Cardiac fibroblast (primary cell): ENCODE measurements around the gene GNMT.

Source experiments
- DNase-seq, 2 donors: peaks; one replicate each; pipeline versions ENCODE4 v3.0.0 to v3.0.0-alpha.2; 2010; ENCODE audit warnings: low read depth in 2 of 2
- H3K4me3 ChIP-seq, 2 donors: replicated peaks in 1 of 2; 1 replicate in 1 of 2; 2 replicates in 1 of 2; pipeline ENCODE4 v1.5.1; 2011; ENCODE audit warnings: low read depth in 2 of 2, low read length in 2 of 2, mild to moderate bottlenecking in 2 of 2, moderate library complexity in 1 of 2
- CTCF ChIP-seq: IDR thresholded peaks from one replicate; pipeline ENCODE4 v1.5.1; 2011; ENCODE audit warnings: low read depth, mild to moderate bottlenecking, low read length, inconsistent platforms

GNMT gene

GRCh38 chr6:42961020-42961470 lies 491 bp downstream of the GNMT start:
- H3K4me3 ChIP-seq = peak overlapping the region; percentile 44 to 47
- no peak for DNase-seq
- TF ChIP-seq CTCF = no peak

- DNase-seq = no peak
- H3K4me3 ChIP-seq = no peak overlapping the region
- TF ChIP-seq CTCF = no peak
Observed at GRCh38 chr6:42962096-42962495, 1.5 kb downstream of the GNMT start.

GRCh38 chr6:42962502-42963178 lies 2.1 kb downstream of the GNMT start:
- TF ChIP-seq CTCF = no peak
- no peak for DNase-seq
- H3K4me3 ChIP-seq = no peak overlapping the region

- no peak for DNase-seq
- no peak for TF ChIP-seq CTCF
- no peak overlapping the region for H3K4me3 ChIP-seq
Observed at GRCh38 chr6:42963179-42963854, 2.8 kb downstream of the GNMT start.

- no peak overlapping the region for H3K4me3 ChIP-seq
- DNase-seq = peak; percentile 63 to 68
- TF ChIP-seq CTCF = peak; percentile 37
Observed at GRCh38 chr6:42963855-42964605, 3.5 kb downstream of the GNMT start.

- DNase-seq = no peak
Observed at GRCh38 chr6:42966571-42966970, 6.0 kb downstream of the GNMT start.

More at GRCh38 chr6:42966571-42966970, 6.0 kb downstream of the GNMT start:
- no peak overlapping the region for H3K4me3 ChIP-seq
- no peak for TF ChIP-seq CTCF
